GOT3 (cell line): ENCODE data around the gene FRMPD3.
"Not testable (repeated sequence)": the region's sequence is repeated elsewhere in the genome, so short reads cannot be mapped to it uniquely, and the experiment has no call there.

Source experiments
- DNase-seq: peaks from one replicate; lab custom pipeline; 2025; ENCODE audit warnings: mixed read lengths; lab: John Stamatoyannopoulos, UW

The FRMPD3 gene

GRCh38 chrX:107448998-107449835 is at the start of gene FRMPD3:
TSS of gene FRMPD3 (plus strand) at chrX:107449652. CDS start at chrX:107526589, 76,937 bp downstream.
- no peak for DNase-seq

GRCh38 chrX:107420571-107420970 is 28.9 kb upstream of the FRMPD3 start:
- DNase-seq, result no peak

GRCh38 chrX:107421337-107421861 is 28.1 kb upstream of the FRMPD3 start:
- no peak for DNase-seq

GRCh38 chrX:107429090-107429489 is 20.4 kb upstream of the FRMPD3 start:
- no peak for DNase-seq

- DNase-seq, result no peak
Observed at GRCh38 chrX:107440187-107440586, 9.3 kb upstream of the FRMPD3 start.

- no peak for DNase-seq
Observed at GRCh38 chrX:107440692-107441091, 8.8 kb upstream of the FRMPD3 start.

- no peak for DNase-seq
Observed at GRCh38 chrX:107442914-107443527, 6.4 kb upstream of the FRMPD3 start.

GRCh38 chrX:107445146-107445545 is 4.3 kb upstream of the FRMPD3 start:
- DNase-seq, result no peak

GRCh38 chrX:107445631-107446030 is 3.8 kb upstream of the FRMPD3 start:
- DNase-seq, result no peak

GRCh38 chrX:107447642-107448041 is 1.8 kb upstream of the FRMPD3 start:
- DNase-seq, result no peak

GRCh38 chrX:107448625-107448997 is 841 bp upstream of the FRMPD3 start:
- no peak for DNase-seq

- DNase-seq, result no peak
Observed at GRCh38 chrX:107450823-107451509, 1.5 kb downstream of the FRMPD3 start.

GRCh38 chrX:107451731-107452130 is 2.3 kb downstream of the FRMPD3 start:
- no peak for DNase-seq

GRCh38 chrX:107452581-107452980 is 3.1 kb downstream of the FRMPD3 start:
- DNase-seq, result no peak

- no peak for DNase-seq
Observed at GRCh38 chrX:107454302-107454701, 4.8 kb downstream of the FRMPD3 start.

- DNase-seq, result no peak
Observed at GRCh38 chrX:107457289-107457688, 7.8 kb downstream of the FRMPD3 start.

- no peak for DNase-seq
Observed at GRCh38 chrX:107465932-107466620, 16.6 kb downstream of the FRMPD3 start.

- no peak for DNase-seq
Observed at GRCh38 chrX:107467271-107467670, 17.8 kb downstream of the FRMPD3 start.

- no peak for DNase-seq
Observed at GRCh38 chrX:107470198-107470597, 20.7 kb downstream of the FRMPD3 start.

- no peak for DNase-seq
Observed at GRCh38 chrX:107470971-107471370, 21.5 kb downstream of the FRMPD3 start.

GRCh38 chrX:107471420-107471819 is 22.0 kb downstream of the FRMPD3 start:
- not testable (repeated sequence) for DNase-seq

GRCh38 chrX:107477406-107477805 is 28.0 kb downstream of the FRMPD3 start:
- no peak for DNase-seq
